ENCODE measurements around the gene ERFE.
A peak's percentile ranks its signal among the peaks of the same experiment; 100 is the strongest.

The ERFE gene

GRCh38 chr2:238160206-238161129 is 1.7 kb downstream of the ERFE start:
- H3K4me2 ChIP-seq = peak overlapping the region; percentile 84 to 98 (median 97)
- peak overlapping the region in 8 of 11 experiments; percentile 31 to 88 (median 82); a peak in 14 of 22 replicates for H3K9ac ChIP-seq
- H3K36me3 ChIP-seq = 0 out of 22 replicates have a peak, but pooled peaks cover 0 to 1% (median 0%) of the 10 kb centered on the region in 11 experiments
- peak overlapping the region in 8 of 10 experiments; percentile 62 to 75 (median 67); a peak in 16 of 20 replicates for H3K4me3 ChIP-seq
- no peak for TF ChIP-seq Cebpa-rat (IDR thresholded peaks at IDR 0.05)
- peaks cover 0 to 28% (median 0%) of the 10 kb centered on the region in 11 experiments; a peak in 6 of 22 replicates for H4K20me1 ChIP-seq
- peaks cover 21 to 46% (median 35%) of the 10 kb centered on the region in 10 experiments for H3K4me1 ChIP-seq
- H3K9me3 ChIP-seq (replicated peaks in 1 of 11) = no peaks in the 10 kb centered on the region
- H3K27ac ChIP-seq = peak overlapping the region in 8 of 11 experiments; percentile 12 to 83 (median 48); a peak in 14 of 22 replicates
- peaks cover 7 to 19% (median 14%) of the 10 kb centered on the region in 11 experiments; a peak in 16 of 22 replicates for H3K27me3 ChIP-seq

- peaks cover 21 to 44% (median 32%) of the 10 kb centered on the region in 10 experiments for H3K4me1 ChIP-seq
- no peak overlapping the region for H3K4me3 ChIP-seq
- TF ChIP-seq Cebpa-rat (IDR thresholded peaks at IDR 0.05) = no peak
- H3K9me3 ChIP-seq (replicated peaks in 1 of 11) = no peaks in the 10 kb centered on the region
- H3K9ac ChIP-seq = peak overlapping the region in 8 of 11 experiments; percentile 31 to 88 (median 82); a peak in 7 of 22 replicates
- peaks cover 7 to 19% (median 14%) of the 10 kb centered on the region in 11 experiments; a peak in 16 of 22 replicates for H3K27me3 ChIP-seq
- H4K20me1 ChIP-seq = peaks cover 0 to 32% (median 0%) of the 10 kb centered on the region in 11 experiments; a peak in 8 of 22 replicates
- H3K27ac ChIP-seq = peak overlapping the region in 4 of 11 experiments; percentile 55 to 83 (median 77); a peak in 6 of 22 replicates
- H3K4me2 ChIP-seq = peak overlapping the region; percentile 84 to 98 (median 97); a peak in 20 of 22 replicates
- H3K36me3 ChIP-seq = peaks cover 0 to 10% (median under 1%) of the 10 kb centered on the region in 11 experiments; a peak in 8 of 22 replicates
Observed at GRCh38 chr2:238161291-238162051, 2.7 kb downstream of the ERFE start.

- no peaks in the 10 kb centered on the region for H3K9me3 ChIP-seq (replicated peaks in 1 of 11)
- H3K4me3 ChIP-seq = no peak overlapping the region
- H3K4me2 ChIP-seq = peak overlapping the region in 3 of 11 experiments; percentile 11 to 98 (median 97); a peak in 3 of 22 replicates
- H3K27me3 ChIP-seq = peaks cover 7 to 19% (median 14%) of the 10 kb centered on the region in 11 experiments; a peak in 16 of 22 replicates
- TF ChIP-seq Cebpa-rat (IDR thresholded peaks at IDR 0.05) = no peak
- peak overlapping the region in 2 of 11 experiments; percentile 9 to 44; a peak in 1 of 22 replicates for H3K9ac ChIP-seq
- peaks cover 21 to 45% (median 32%) of the 10 kb centered on the region in 10 experiments for H3K4me1 ChIP-seq
- H3K36me3 ChIP-seq = peaks cover 0 to 19% (median 9%) of the 10 kb centered on the region in 11 experiments; a peak in 19 of 22 replicates
- H3K27ac ChIP-seq = peak overlapping the region in 2 of 11 experiments; percentile 8 to 22; a peak in 2 of 22 replicates
- H4K20me1 ChIP-seq = peaks cover 0 to 36% (median 0%) of the 10 kb centered on the region in 11 experiments; a peak in 8 of 22 replicates
Observed at GRCh38 chr2:238162251-238162845, 3.6 kb downstream of the ERFE start.

GRCh38 chr2:238162846-238163441 is 4.2 kb downstream of the ERFE start:
- Histone ChIP-seq H3K4me3 (no peak overlapping the region), H3K4me1 (peaks cover 21 to 50% (median 35%) of the 10 kb centered on the region in 10 experiments), H3K27me3 (peaks cover 7 to 19% (median 14%) of the 10 kb centered on the region in 11 experiments; a peak in 16 of 22 replicates), H3K4me2 (peak overlapping the region in 2 of 11 experiments; percentile 11 to 97; a peak in 3 of 22 replicates), H3K27ac (no peak overlapping the region), H3K9me3 (replicated peaks in 1 of 11) (no peaks in the 10 kb centered on the region), H3K9ac (peak overlapping the region in 1 of 11 experiments; percentile 44; a peak in 1 of 22 replicates), H3K36me3 (peaks cover 5 to 25% (median 15%) of the 10 kb centered on the region in 11 experiments), H4K20me1 (peaks cover 0 to 36% (median 0%) of the 10 kb centered on the region in 11 experiments; a peak in 8 of 22 replicates)
- TF ChIP-seq Cebpa-rat (IDR thresholded peaks at IDR 0.05) = no peak

- no peak overlapping the region for H3K9ac ChIP-seq
- H3K4me1 ChIP-seq = peaks cover 21 to 57% (median 42%) of the 10 kb centered on the region in 10 experiments
- peaks cover 12 to 31% (median 22%) of the 10 kb centered on the region in 11 experiments for H3K36me3 ChIP-seq
- peaks cover 0 to 32% (median 0%) of the 10 kb centered on the region in 11 experiments; a peak in 7 of 22 replicates for H4K20me1 ChIP-seq
- H3K4me3 ChIP-seq = no peak overlapping the region
- no peaks in the 10 kb centered on the region for H3K9me3 ChIP-seq (replicated peaks in 1 of 11)
- no peak overlapping the region for H3K27ac ChIP-seq
- H3K27me3 ChIP-seq = peaks cover 7 to 19% (median 14%) of the 10 kb centered on the region in 11 experiments; a peak in 16 of 22 replicates
- H3K4me2 ChIP-seq = no peak overlapping the region
- no peak for TF ChIP-seq Cebpa-rat (IDR thresholded peaks at IDR 0.05)
Observed at GRCh38 chr2:238163481-238164198, 4.9 kb downstream of the ERFE start.

- no peak for TF ChIP-seq Cebpa-rat (IDR thresholded peaks at IDR 0.05)
- Histone ChIP-seq H3K27me3 (peaks cover 0 to 8% (median 3%) of the 10 kb centered on the region in 11 experiments; a peak in 13 of 22 replicates), H3K4me2 (no peak overlapping the region), H3K9me3 (replicated peaks in 1 of 11) (no peaks in the 10 kb centered on the region), H3K36me3 (peaks cover 21 to 43% (median 31%) of the 10 kb centered on the region in 11 experiments), H3K9ac (no peak overlapping the region), H3K4me1 (peaks cover 18 to 59% (median 44%) of the 10 kb centered on the region in 10 experiments), H3K4me3 (no peak overlapping the region), H3K27ac (0 out of 22 replicates have a peak overlapping the region, but pooled peaks of 1 of the 11 experiments have one; percentile 7), H4K20me1 (peaks cover 0 to 31% (median 0%) of the 10 kb centered on the region in 11 experiments; a peak in 8 of 22 replicates)
Observed at GRCh38 chr2:238164906-238165287, 6.1 kb downstream of the ERFE start.

All from BLaER1 treated with 17β-estradiol and CSF1 and Interleukin-3, amounts not matched to agents 10 nM and 100 nM (cell line).